NCI-H69 (cell line): Measurements from ENCODE around the gene TRIM44.
"Not testable (repeated sequence)": the region's sequence is repeated elsewhere in the genome, so short reads cannot be mapped to it uniquely, and the experiment has no call there.

ENCODE experiments used
- DNase-seq: peaks from one replicate; lab custom pipeline; 2025; lab: John Stamatoyannopoulos, UW

Gene TRIM44

GRCh38 chr11:35633827-35634423 is 28.6 kb upstream of the TRIM44 start:
- no peak for DNase-seq

GRCh38 chr11:35635933-35636332 is 26.6 kb upstream of the TRIM44 start:
- DNase-seq = no peak

GRCh38 chr11:35639591-35640179 is 22.9 kb upstream of the TRIM44 start:
- no peak for DNase-seq

GRCh38 chr11:35641171-35641897 is 21.2 kb upstream of the TRIM44 start:
- DNase-seq = peak; percentile 81

- no peak for DNase-seq
Measured at GRCh38 chr11:35641964-35642363, 20.6 kb upstream of the TRIM44 start.

- peak; percentile 75 for DNase-seq
Measured at GRCh38 chr11:35647421-35648093, 15.0 kb upstream of the TRIM44 start.

GRCh38 chr11:35650006-35650405 is 12.6 kb upstream of the TRIM44 start:
- no peak for DNase-seq

- no peak for DNase-seq
Measured at GRCh38 chr11:35650467-35650866, 12.1 kb upstream of the TRIM44 start.

GRCh38 chr11:35651263-35651662 is 11.3 kb upstream of the TRIM44 start:
- DNase-seq = peak; percentile 13

- DNase-seq = not testable (repeated sequence)
Measured at GRCh38 chr11:35652786-35653185, 9.8 kb upstream of the TRIM44 start.

- peak; percentile 57 for DNase-seq
Measured at GRCh38 chr11:35654711-35655110, 7.9 kb upstream of the TRIM44 start.

- peak; percentile 34 for DNase-seq
Measured at GRCh38 chr11:35655254-35655653, 7.3 kb upstream of the TRIM44 start.

- DNase-seq = no peak
Measured at GRCh38 chr11:35655856-35656255, 6.7 kb upstream of the TRIM44 start.

GRCh38 chr11:35658020-35658948 is 4.3 kb upstream of the TRIM44 start:
- no peak for DNase-seq

- peak; percentile 49 for DNase-seq
Measured at GRCh38 chr11:35661534-35661933, 1.0 kb upstream of the TRIM44 start.

GRCh38 chr11:35662061-35662648 is 420 bp upstream of the TRIM44 start:
- peak; percentile 89 for DNase-seq

GRCh38 chr11:35663408-35663702 is 780 bp downstream of the TRIM44 start:
- no peak for DNase-seq

GRCh38 chr11:35664977-35665441 is 2.4 kb downstream of the TRIM44 start:
- peak; percentile 30 for DNase-seq

- DNase-seq = no peak
Measured at GRCh38 chr11:35667257-35667656, 4.7 kb downstream of the TRIM44 start.

- DNase-seq = not testable (repeated sequence)
Measured at GRCh38 chr11:35668350-35668749, 5.8 kb downstream of the TRIM44 start.

- DNase-seq = no peak
Measured at GRCh38 chr11:35671396-35672127, 9.0 kb downstream of the TRIM44 start.
